Prostate gland (tissue), 2 donors: ENCODE data around the gene PCDHB7. TPM values are rescaled to one million over a fixed set of nuclear protein-coding genes. Genes with fewer than 3 reads are reported as not detected.
A peak's percentile ranks its signal among the peaks of the same experiment; 100 is the strongest.
"Not testable (repeated sequence)": the region's sequence is repeated elsewhere in the genome, so short reads cannot be mapped to it uniquely, and the experiment has no call there.

ENCODE experiments used
- DNase-seq: peaks from one replicate; pipeline ENCODE4 v3.0.0-alpha.2; 2019; ENCODE audit warnings: low spot score
- H3K27ac ChIP-seq, 2 donors: fragments of 200-600 bp; sonication (generic); 2 replicates each; pipeline ENCODE4 v1.5.1; 2017 to 2019
- H3K27me3 ChIP-seq: fragments of 200-600 bp; sonication (generic); replicated peaks from 2 replicates; pipeline ENCODE4 v1.5.1; 2019; ENCODE audit not compliant: insufficient read depth
- H3K36me3 ChIP-seq, 2 donors: fragments of 200-600 bp; sonication (generic); 1 replicate in 1 of 2; 2 replicates in 1 of 2; pipeline versions ENCODE4 v1.5.1 to v1.8.1; 2017 to 2019
- H3K4me1 ChIP-seq: fragments of 200-600 bp; sonication (generic); replicated peaks from 2 replicates; pipeline ENCODE4 v1.5.1; 2019
- H3K4me3 ChIP-seq, 2 donors: fragments of 200-600 bp; sonication (generic); 2 replicates each; pipeline ENCODE4 v1.5.1; 2017 to 2019
- H3K9me3 ChIP-seq: fragments of 200-600 bp; sonication (generic); 2 replicates; pipeline ENCODE4 v1.5.1; 2017
- CTCF ChIP-seq, 4 experiments: fragments of 200-600 bp in 2 of 4; fragments of 450-650 bp in 2 of 4; sonication (generic) in 2 of 4; IDR thresholded peaks; 1 replicate in 3 of 4; 2 replicates in 1 of 4; pipeline ENCODE4 v1.5.1; 2016 to 2019; ENCODE audit warnings: antibody characterized with exemption in 4 of 4, mild to moderate bottlenecking in 2 of 4, moderate library complexity in 2 of 4
- POLR2A ChIP-seq: fragments of 450-650 bp; IDR thresholded peaks from one replicate; pipeline ENCODE4 v1.6.1; 2016; ENCODE audit warnings: antibody characterized with exemption, mild to moderate bottlenecking
- POLR2AphosphoS5 ChIP-seq: sonication (generic); formaldehyde crosslinking; IDR thresholded peaks from one replicate; pipeline ENCODE4 v1.6.1; 2017; ENCODE audit warnings: antibody characterized with exemption
- WGBS: methylation state at CpG from one replicate; pipeline ENCODE4 v1.1.5; 2018; 5-methylcytosine and 5-hydroxymethylcytosine counted together
- intact Hi-C: fragments of 100-400 bp; cut with DNase I; formaldehyde crosslinking; loops from one replicate; pipeline ENCODE4 v1.14.2; 2022
- total RNA-seq, 2 donors: library from RNA; depleted of rRNA; stranded (reverse); fragments of >200 nt; gene quantifications; one replicate each; pipeline ENCODE4 v1.1.0, GENCODE V29; 2016

PCDHB7 gene
- total RNA-seq, 2 donors from 2014 or later: 1.2 to 1.9 TPM

GRCh38 chr5:141208478-141208877 lies 36.0 kb downstream of the PCDHB7 start, which contains the start of gene PCDHB12:
Gene PCDHB12, plus strand, starts transcription at chr5:141208719. Its CDS starts 189 bp downstream, at chr5:141208908.
- 16% methylated on average over 11 of the region's 11 CpGs for WGBS
- no peaks in the 10 kb centered on the region for H3K4me1 ChIP-seq
- no peaks in the 10 kb centered on the region for H3K9me3 ChIP-seq
- no peak for DNase-seq
- no peak within 1 kb of the TSS for H3K4me3 ChIP-seq
- TF ChIP-seq POLR2A: no peak
- H3K36me3 ChIP-seq: no peaks in the 10 kb centered on the region
- intact Hi-C loops: no loop called here
- H3K27me3 ChIP-seq: peaks cover 11% of the 10 kb centered on the region
- no peak within 1 kb of the TSS for H3K27ac ChIP-seq

- H3K27me3 ChIP-seq: peaks cover 11% of the 10 kb centered on the region
- H3K4me1 ChIP-seq, H3K27ac ChIP-seq, DNase-seq, H3K4me3 ChIP-seq, intact Hi-C loops, H3K9me3 ChIP-seq, H3K36me3 ChIP-seq: not testable (repeated sequence)
- 31% methylated on average over 15 of the region's 39 CpGs for WGBS
These were observed 37.8 kb downstream of the PCDHB7 start for GRCh38 chr5:141210281-141210680.

GRCh38 chr5:141210849-141211248 lies 38.4 kb downstream of the PCDHB7 start:
- 25% methylated on average over 13 of the region's 27 CpGs for WGBS
- not testable (repeated sequence) for H3K4me1 ChIP-seq

GRCh38 chr5:141213656-141214339 lies 41.4 kb downstream of the PCDHB7 start, which contains the start of gene PCDHB13:
Gene PCDHB13, plus strand, starts transcription at chr5:141213919. Its CDS starts 205 bp downstream, at chr5:141214124.
- WGBS: 10% methylated on average over 13 of the region's 18 CpGs
- H3K36me3 ChIP-seq, H3K27ac ChIP-seq, H3K27me3 ChIP-seq, H3K9me3 ChIP-seq, H3K4me1 ChIP-seq, H3K4me3 ChIP-seq, intact Hi-C loops: not testable (repeated sequence)
- peak; percentile 14 for DNase-seq
- TF ChIP-seq CTCF (IDR thresholded peaks at IDR 0.05): peak in 1 of 4 experiments; percentile 36

More at GRCh38 chr5:141210849-141211248, 38.4 kb downstream of the PCDHB7 start:
- H3K27ac ChIP-seq, DNase-seq, H3K9me3 ChIP-seq, H3K4me3 ChIP-seq, H3K36me3 ChIP-seq, intact Hi-C loops: not testable (repeated sequence)
- H3K27me3 ChIP-seq: peaks cover 11% of the 10 kb centered on the region

GRCh38 chr5:141214583-141214982 lies 42.1 kb downstream of the PCDHB7 start:
- WGBS: 58% methylated on average over 12 of the region's 12 CpGs
- DNase-seq, intact Hi-C loops, H3K36me3 ChIP-seq, H3K4me1 ChIP-seq, H3K9me3 ChIP-seq, H3K27me3 ChIP-seq, H3K27ac ChIP-seq, H3K4me3 ChIP-seq: not testable (repeated sequence)

- H3K27ac ChIP-seq, H3K36me3 ChIP-seq, H3K4me1 ChIP-seq, H3K4me3 ChIP-seq, DNase-seq, intact Hi-C loops, H3K27me3 ChIP-seq, H3K9me3 ChIP-seq: not testable (repeated sequence)
- 28% methylated on average over 26 of the region's 40 CpGs for WGBS
These were observed 43.1 kb downstream of the PCDHB7 start for GRCh38 chr5:141215504-141215903.

GRCh38 chr5:141216035-141216434 lies 43.6 kb downstream of the PCDHB7 start:
- H3K27me3 ChIP-seq, H3K4me3 ChIP-seq, H3K4me1 ChIP-seq, H3K27ac ChIP-seq, H3K36me3 ChIP-seq, intact Hi-C loops, DNase-seq, H3K9me3 ChIP-seq: not testable (repeated sequence)
- 25% methylated on average over 26 of the region's 26 CpGs for WGBS

- peak within 1 kb of the TSS in 1 of 2 donors; percentile 6 for H3K4me3 ChIP-seq
- TF ChIP-seq CTCF (IDR thresholded peaks at IDR 0.05) (no peak), POLR2AphosphoS5 (no peak), POLR2A (no peak)
- H3K9me3 ChIP-seq: no peaks in the 10 kb centered on the region
- WGBS: 22% methylated on average over 15 of the region's 15 CpGs
- no peak for DNase-seq
- no peaks in the 10 kb centered on the region for H3K27me3 ChIP-seq
- no peaks in the 10 kb centered on the region for H3K36me3 ChIP-seq
- H3K4me1 ChIP-seq: no peaks in the 10 kb centered on the region
- no peak within 1 kb of the TSS for H3K27ac ChIP-seq
- intact Hi-C loops: loop anchor here (10.0 kb wide), 1 partner anchor 342 kb away; no protein-coding TSS in a partner anchor
These were observed 50.8 kb downstream of the PCDHB7 start, which contains the start of gene PCDHB14 for GRCh38 chr5:141223112-141223783. Gene PCDHB14, plus strand, starts transcription at chr5:141223343. Its CDS starts 163 bp downstream, at chr5:141223506.

- intact Hi-C loops: loop anchor here (10.0 kb wide), 1 partner anchor 340 kb away; no protein-coding TSS in a partner anchor
- not testable (repeated sequence) for H3K27me3 ChIP-seq, H3K36me3 ChIP-seq, DNase-seq, H3K9me3 ChIP-seq, H3K4me3 ChIP-seq, H3K4me1 ChIP-seq, H3K27ac ChIP-seq
- whole genome bisulfite sequencing: 20% methylated on average over 15 of the region's 40 CpGs
These were observed 52.4 kb downstream of the PCDHB7 start for GRCh38 chr5:141224844-141225243.

- WGBS: 30% methylated on average over 17 of the region's 30 CpGs
These were observed 53.0 kb downstream of the PCDHB7 start for GRCh38 chr5:141225421-141225820.

More at GRCh38 chr5:141225421-141225820, 53.0 kb downstream of the PCDHB7 start:
- not testable (repeated sequence) for H3K4me1 ChIP-seq, H3K27me3 ChIP-seq, H3K36me3 ChIP-seq, DNase-seq, H3K27ac ChIP-seq, H3K9me3 ChIP-seq, H3K4me3 ChIP-seq
- intact Hi-C loops: loop anchor here (10.0 kb wide), 1 partner anchor 339 kb away; no protein-coding TSS in a partner anchor
